AG04449 (cell line): ENCODE measurements around the gene NHS.

Source experiments
- CTCF ChIA-PET: fragments of 350-600 bp; formaldehyde crosslinking; extraction: SDS; loops from one replicate; lab custom pipeline; 2021; ENCODE audit warnings: antibody characterized with exemption; lab: Yijun Ruan, JAX
- POLR2A ChIA-PET: fragments of 400-600, 350-600 bp; formaldehyde crosslinking; extraction: SDS; loops from one replicate; lab custom pipeline; 2020; ENCODE audit warnings: antibody characterized with exemption, inconsistent platforms; lab: Yijun Ruan, JAX
- DNase-seq: peaks from one replicate; pipeline ENCODE4 v3.0.0-alpha.2; 2010; ENCODE audit warnings: low read depth, low spot score
- H3K4me3 ChIP-seq: 2 replicates; pipeline ENCODE4 v1.5.1; 2011; ENCODE audit warnings: low read depth, mild to moderate bottlenecking, control low read depth, low read length
- CTCF ChIP-seq: IDR thresholded peaks from one replicate; pipeline ENCODE4 v1.5.1; 2011; ENCODE audit warnings: mild to moderate bottlenecking, moderate library complexity, low read length, control low read depth, inconsistent platforms; ENCODE audit not compliant: insufficient read depth; ENCODE audit errors: missing control alignments

NHS gene

GRCh38 chrX:17616936-17617335, 241.9 kb downstream of the NHS start:
- POLR2A ChIA-PET = no interaction called here
- CTCF ChIA-PET = no interaction called here

GRCh38 chrX:17617806-17618205, 242.8 kb downstream of the NHS start:
- DNase-seq = no peak
- no peak for TF ChIP-seq CTCF
- H3K4me3 ChIP-seq = no peak overlapping the region
- ChIA-PET POLR2A (no interaction called here), CTCF (no interaction called here)

More at GRCh38 chrX:17616936-17617335, 241.9 kb downstream of the NHS start:
- no peak for TF ChIP-seq CTCF
- no peak for DNase-seq
- no peak overlapping the region for H3K4me3 ChIP-seq

- TF ChIP-seq CTCF = no peak
- DNase-seq = no peak
- ChIA-PET POLR2A (no interaction called here), CTCF (interaction anchor here (0.8 kb wide), 1 partner anchor 14 kb away, joined by 3 read pairs; no protein-coding TSS in a partner anchor)
- H3K4me3 ChIP-seq = no peak overlapping the region
These were observed 246.7 kb downstream of the NHS start for GRCh38 chrX:17621566-17622270.

- no peak for DNase-seq
- POLR2A ChIA-PET = no interaction called here
- TF ChIP-seq CTCF = no peak
- CTCF ChIA-PET = interaction anchor here (0.8 kb wide), 1 partner anchor 14 kb away, joined by 3 read pairs; no protein-coding TSS in a partner anchor
- no peak overlapping the region for H3K4me3 ChIP-seq
These were observed 247.3 kb downstream of the NHS start for GRCh38 chrX:17622331-17622730.

- no peak overlapping the region for H3K4me3 ChIP-seq
- POLR2A ChIA-PET = no interaction called here
- no peak for DNase-seq
- no peak for TF ChIP-seq CTCF
- CTCF ChIA-PET = no interaction called here
These were observed 248.8 kb downstream of the NHS start for GRCh38 chrX:17623750-17624149.

GRCh38 chrX:17627026-17627425, 252.0 kb downstream of the NHS start:
- no peak for DNase-seq
- ChIA-PET POLR2A (no interaction called here), CTCF (no interaction called here)
- H3K4me3 ChIP-seq = no peak overlapping the region
- TF ChIP-seq CTCF = no peak
